HG02852 (cell line): ENCODE measurements around the gene MAN2A2.
"Not testable (repeated sequence)": the region's sequence is repeated elsewhere in the genome, so short reads cannot be mapped to it uniquely, and the experiment has no call there.

Experiments
- ATAC-seq: cut with Tn5 transposase; IDR thresholded peaks from one replicate; pipeline ENCODE4 v1.9.1; 2021; ENCODE audit warnings: mild to moderate bottlenecking, moderate library complexity; ENCODE audit not compliant: unreplicated experiment

The MAN2A2 gene

DNA sequence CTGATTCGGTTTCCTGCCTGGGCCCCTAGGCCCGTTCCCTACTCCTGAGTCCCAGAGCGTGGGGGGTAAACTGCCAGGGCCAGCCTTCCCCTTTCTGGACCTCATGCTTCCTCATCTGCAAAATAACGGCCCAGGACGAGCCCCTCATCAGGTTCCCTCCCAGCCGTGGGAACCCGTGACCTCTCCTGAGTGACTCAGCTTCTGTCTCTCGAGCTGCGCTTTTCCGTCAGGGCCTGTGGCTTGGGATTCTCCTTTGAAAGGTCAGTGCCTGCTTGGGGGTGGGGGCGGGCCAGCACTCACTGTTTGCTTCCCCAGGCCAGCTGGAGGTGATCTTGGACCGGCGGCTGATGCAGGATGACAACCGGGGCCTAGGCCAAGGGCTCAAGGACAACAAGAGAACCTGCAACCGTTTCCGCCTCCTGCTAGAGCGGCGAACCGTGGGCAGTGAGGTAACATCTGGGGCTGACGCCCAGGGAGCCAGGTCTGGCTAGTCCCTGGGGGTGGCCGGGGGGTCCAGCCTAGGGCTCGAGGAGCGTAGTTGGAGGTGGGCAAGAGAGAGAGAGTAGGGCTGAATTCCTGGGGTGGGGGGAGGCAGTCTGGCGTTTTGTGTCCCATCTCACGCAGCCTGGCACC is 12.8 kb downstream of the MAN2A2 start:
- ATAC-seq = no peak

DNA sequence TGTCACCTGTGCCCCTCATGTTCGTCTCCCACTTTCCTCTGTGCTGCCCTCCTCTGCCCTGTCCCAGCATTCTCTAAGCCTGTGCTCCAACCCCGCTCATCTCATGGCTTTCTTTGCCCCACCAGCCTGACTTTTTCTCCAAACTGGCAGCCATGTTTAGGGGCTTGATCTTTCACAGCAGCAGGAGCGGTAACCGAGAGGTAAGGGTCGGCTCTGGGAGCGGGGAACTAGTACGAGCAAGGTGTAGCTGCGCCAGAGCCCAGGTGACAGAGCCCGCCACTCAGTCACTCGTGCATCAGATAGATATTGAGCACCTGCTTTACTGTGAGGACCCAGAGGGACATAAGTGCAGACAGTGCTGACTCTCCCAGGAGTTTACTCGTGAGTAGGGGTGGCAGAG is 13.4 kb downstream of the MAN2A2 start:
- ATAC-seq = no peak

DNA sequence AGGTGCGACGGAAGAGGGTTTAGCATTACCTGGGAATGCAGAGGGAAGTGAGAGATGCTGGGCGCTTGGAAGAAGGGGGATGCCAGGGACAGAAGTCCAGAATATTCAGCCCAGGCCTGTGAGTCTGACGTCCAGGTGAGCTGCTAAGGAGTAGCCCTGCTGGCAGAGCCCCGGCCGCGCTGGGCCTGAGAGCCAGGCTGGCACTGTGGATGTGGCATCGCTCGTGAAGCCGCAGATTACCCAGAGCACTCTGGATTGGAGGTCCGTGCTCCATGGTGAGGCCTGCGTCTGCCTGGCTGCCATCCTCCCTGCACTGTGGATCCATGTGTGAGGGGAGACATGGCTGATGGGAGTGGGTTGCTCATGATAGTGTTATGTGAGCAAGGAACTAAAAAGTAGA is 14.5 kb downstream of the MAN2A2 start:
- no peak for ATAC-seq

DNA sequence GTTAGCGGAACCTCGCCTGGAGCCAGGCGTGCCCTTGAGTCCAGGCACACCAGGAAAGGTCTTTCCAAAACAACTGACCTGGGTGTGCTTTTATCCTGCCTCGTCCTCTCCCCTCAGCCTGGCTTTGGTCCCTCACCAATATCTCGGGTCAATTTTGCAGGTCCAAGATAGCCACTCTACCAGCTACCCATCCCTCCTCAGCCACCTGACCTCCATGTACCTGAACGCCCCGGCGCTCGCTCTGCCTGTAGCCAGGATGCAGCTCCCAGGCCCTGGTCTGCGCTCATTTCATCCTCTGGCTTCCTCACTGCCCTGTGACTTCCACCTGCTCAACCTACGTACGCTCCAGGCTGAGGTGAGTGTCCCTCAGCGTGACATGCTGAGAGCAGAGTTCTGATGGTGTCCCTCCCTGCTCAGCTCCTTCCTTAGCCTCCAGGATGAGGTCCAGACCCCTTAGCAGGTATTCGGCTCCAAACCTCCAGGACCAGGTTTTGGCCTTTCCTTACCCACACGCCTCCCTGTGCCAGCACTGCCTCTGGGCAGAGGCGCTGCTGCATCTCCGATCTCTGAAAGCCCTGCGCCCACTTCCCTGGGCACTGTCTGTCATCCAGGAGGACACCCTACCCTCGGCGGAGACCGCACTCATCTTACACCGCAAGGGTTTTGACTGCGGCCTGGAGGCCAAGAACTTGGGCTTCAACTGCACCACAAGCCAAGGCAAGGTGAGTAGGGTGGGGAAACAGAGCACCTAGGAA is 15.1 kb downstream of the MAN2A2 start:
- no peak for ATAC-seq

DNA sequence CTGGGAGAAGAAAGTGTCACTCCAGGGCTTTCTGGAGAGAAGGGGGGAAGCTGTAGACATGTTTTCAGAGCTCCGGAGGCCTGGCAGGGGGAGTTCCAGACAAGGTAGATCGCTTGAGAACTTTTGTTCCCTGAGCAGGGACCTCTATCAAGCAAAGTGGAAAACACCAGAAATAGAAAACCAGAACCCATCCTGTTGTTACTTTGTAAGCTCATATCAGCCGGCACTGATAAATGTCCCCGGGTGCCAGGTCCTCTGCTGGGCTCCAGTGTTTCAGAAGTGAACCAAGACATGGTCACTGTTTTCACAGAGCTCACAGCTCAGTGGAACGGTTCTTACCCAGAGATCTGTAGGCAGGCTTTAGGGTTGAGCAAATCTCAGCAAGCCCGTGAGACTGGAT is 15.7 kb downstream of the MAN2A2 start:
- ATAC-seq = no peak

DNA sequence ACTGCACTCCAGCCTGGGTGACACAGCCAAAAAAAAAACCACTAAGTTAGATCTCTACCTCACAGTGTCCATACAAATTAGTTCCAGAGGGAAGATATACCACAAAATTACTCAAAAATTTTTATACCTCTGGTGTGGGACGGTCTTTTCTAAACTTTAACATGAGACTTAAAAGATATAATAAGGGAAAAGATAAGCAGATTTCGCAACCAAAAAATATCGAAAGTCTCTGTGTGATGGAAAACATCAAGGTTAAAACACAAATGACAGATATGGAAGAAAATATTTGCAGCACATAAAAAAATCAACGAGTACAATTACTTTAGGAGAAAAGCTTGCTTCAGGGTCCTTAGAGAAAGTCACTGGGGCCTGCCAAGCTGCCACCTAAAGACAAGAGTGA is 18.8 kb downstream of the MAN2A2 start:
- ATAC-seq = no peak

DNA sequence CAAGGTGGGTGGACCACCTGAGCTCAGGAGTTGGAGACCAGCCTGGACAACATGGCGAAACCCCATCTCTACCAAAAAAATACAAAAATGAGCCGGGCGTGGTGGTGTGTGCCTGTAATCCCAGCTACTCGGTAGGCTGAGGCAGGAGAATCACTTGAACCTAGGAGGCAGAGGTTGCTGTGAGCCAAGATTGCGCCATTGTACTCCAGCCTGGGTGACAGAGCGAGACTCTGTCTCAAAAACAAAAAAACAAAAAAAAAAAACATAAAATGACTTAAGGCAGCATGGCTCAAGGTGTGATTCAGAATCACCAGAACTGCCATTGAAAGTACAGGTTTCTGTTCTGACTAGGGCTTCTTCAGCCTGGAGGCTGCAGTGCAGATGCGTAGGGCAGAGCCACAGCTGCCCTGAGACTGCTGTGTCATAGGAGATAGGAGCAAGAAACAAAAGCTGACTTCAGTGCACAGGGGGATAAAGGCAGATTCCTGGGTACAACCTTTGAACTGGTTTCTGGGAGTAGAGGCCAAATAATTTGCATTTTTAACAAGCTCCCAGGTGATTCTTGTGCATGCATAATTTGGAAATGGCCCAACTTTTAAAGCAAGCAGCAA is 19.7 kb downstream of the MAN2A2 start:
- ATAC-seq = peak; percentile 74

DNA sequence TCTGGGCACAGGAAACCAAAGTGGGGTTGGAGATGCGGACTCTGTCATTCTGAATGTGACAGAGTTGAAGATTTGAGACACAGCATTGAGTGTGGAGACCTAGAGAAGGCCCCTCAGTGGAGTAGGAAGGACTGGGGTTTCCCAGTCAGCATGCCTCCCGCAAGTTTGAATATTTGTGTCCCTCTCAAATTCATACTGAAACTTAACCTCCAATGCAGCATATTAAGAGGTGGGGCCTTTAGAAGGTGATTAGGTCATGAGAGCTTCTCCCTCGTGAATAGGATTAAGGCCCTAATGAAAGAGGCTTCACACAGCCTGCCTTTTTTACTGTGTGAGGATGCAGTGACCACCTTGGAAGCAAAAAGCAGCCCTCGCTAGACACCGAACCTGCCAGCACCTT is 21.3 kb downstream of the MAN2A2 start:
- ATAC-seq = peak; percentile 72

DNA sequence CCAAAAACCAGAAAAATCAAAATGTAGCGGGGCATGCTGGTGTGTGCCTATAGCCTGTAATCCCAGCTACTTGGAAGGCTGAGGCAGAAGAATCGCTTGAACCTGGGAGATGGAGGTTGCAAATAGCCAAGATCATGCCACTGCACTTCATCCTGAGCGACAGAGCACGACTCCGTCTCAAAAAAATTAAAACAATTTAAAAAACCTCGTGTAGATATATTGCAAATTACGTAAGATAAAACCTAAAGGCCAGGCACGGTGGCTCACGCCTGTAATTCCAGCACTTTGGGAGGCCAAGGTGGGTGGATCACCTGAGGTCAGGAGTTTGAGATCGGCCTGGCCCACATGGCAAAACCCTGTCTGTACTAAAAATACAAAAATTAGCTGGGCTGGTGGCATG is 23.7 kb downstream of the MAN2A2 start:
- ATAC-seq = not testable (repeated sequence)

DNA sequence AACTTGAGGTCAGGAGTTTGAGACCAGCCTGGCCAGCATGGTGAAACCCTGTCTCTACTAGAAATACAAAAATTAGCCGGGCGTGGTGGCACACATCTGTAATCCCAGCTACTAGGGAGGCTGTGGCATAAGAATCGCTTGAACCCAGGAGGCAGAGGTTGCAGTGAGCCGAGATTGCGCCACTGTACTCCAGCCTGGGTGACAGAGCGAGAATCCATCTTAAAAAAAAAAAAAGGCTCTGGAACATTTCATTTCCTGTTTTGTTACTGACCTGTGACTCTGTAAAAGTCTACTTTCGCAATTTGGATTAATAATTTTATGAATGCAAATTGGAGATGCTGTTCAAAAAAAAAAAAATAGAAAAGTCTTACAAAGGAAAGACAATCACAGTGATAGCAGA is 25.0 kb downstream of the MAN2A2 start:
- ATAC-seq = not testable (repeated sequence)

DNA sequence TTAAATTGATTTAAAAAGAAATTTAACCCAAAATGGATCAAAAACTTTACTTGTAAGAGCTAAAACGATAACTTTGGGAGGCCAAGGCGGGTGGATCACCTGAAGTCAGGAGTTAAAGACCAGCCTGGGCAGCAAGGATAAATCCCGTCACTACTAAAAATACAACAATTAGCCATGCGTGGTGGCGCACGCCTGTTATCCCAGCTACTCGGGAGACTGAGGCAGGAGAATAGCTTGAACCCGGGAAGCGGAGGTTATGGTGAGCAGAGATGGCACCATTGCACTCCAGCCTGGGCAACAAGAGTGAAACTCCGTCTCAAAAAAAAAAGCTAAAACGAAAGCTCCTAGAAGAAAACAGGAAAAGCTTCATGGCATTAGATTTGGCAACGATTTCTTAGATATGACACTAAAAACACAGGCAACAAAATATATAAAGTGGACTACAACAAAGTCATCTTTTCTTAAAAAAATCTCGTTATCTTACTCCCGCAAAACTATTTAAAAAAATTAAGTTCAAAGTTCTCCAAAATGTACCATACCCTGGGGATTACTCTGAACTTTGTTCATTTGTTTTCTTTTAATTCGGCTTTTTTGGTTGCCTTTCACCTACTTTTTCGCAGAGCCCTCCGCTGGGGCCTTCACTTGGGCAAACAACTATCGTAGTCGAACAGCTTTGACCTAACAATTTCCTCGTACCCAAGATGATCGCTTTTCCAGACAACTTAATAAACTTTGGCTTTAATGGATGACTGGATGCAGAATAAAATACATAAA is 26.3 kb downstream of the MAN2A2 start:
- no peak for ATAC-seq

DNA sequence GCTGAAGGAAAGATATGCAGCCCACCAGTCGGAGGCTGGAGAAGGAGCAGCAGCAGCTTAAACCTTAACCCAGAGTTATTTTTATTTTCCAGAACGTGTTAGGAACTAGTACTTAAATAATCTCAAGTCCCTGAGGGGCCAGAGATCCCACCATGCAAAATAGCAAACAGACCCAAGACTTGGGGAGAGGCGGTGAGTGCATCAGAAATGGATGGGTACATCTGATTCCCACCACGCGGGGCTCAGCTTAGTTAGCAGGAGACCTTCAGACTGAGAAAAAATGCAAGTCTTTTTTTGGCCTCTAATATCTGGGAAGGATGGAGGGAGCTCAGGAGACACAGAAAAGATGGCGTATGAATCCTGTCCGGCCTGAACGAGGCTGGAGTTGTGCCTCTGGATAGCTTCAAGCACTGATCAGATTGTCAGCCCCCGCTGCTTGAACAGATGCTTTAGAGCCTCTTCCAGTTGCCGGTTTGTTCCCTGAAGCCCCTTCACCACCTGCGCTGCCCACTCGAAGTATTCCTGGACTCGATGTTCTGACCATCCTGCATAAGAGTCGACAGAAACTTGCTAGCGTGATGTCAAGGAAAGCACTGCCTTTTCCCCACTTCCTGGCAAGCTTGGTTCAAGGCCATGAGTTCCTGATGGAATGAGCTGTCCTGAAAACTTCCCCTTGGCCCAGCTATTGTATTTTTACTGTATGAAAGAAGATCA is 27.9 kb downstream of the MAN2A2 start:
- no peak for ATAC-seq

DNA sequence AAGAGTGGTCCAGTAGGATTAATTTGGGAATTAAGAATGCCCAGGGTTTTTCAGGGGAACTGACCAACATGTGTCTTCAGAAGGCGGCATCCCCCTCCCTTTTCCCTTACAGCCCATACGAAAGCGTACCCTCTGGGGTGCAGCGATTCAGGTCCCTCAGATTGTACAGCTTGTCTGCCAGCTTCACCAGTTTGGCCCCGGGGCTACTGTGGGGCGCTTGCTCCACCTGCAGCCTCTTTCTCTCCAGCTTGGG is 28.4 kb downstream of the MAN2A2 start:
- ATAC-seq = no peak

DNA sequence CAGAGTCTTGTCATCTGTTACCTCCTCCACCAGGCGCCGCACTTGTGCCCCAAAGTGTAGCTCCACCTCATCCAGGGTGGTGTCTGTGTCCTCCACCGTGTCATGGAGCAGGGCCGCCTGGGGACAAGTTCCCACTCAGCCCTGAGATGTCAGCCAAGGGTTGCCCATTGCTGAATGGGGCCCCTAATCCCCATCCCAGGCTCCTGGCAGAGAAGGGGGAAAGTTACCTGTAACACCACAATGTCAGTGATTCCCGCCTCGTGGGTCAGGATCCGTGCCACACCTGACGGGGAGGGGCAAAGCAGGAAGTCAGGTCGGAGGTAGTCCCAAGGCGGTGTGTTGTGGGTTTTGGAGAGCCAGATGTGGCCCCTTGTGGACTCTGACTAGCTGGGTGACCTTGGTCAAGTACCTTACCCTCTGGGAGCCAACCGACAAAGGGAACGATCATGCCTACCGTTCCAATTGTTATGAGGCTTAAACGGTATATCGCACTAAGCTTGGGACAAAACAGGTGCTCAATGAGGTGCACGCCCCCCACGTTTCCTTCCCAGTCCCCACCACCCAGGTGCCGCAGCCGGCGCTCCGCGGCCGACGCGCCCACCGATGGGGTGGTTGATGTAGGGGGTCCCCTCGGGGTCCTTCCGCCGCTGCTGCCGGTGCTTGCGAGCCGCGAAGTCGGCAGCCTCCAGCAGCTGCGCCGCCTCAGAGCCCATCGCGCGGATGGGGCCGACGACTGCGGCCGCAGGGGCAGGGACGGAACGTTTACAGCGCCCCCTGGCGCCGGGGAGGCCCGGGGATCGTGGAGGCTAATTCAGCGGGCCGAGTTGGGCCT is 28.9 kb downstream of the MAN2A2 start, which contains the start of gene HDDC3:
HDDC3 (minus strand) TSS at position 722 of the 832 bp plus-strand sequence; CDS start at position 713, 9 bp downstream.
- ATAC-seq = peak; percentile 37

DNA sequence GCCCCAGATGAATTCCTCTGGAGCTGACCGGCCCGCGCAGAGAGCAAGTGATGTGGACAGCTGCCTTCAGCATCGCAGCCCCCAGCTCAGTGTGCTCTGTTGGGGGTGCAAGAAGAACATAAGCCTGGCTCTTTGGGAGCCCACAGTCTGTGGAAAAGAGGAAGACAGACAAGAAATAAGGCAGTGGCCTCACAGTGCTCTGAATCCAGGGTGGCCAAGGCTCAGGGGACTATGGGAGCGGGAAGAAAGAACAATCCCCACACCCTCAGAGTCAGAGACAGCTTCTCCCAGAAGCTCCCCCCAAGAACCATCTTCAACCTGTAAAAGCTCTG is 29.5 kb downstream of the MAN2A2 start:
- ATAC-seq = no peak

DNA sequence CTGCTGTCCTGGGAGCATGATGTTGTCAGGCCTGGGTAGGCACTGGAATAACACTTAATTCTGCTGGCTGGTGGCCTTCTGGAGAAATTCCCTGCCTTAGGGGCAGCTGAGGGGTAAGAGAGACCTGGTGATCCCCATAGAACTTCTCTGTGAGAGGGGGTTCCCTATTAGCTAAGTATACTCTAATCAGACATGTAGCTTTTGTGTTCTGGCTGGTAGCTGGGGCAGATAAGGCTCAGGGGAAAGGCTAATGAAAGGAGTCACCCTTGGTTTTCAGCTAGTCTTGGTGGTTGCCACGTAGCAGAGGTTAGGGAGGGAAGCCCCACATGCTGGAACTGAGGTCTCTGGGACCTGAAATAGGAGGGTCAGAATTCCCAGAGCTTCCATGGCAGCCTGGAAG is 30.2 kb downstream of the MAN2A2 start:
- no peak for ATAC-seq

DNA sequence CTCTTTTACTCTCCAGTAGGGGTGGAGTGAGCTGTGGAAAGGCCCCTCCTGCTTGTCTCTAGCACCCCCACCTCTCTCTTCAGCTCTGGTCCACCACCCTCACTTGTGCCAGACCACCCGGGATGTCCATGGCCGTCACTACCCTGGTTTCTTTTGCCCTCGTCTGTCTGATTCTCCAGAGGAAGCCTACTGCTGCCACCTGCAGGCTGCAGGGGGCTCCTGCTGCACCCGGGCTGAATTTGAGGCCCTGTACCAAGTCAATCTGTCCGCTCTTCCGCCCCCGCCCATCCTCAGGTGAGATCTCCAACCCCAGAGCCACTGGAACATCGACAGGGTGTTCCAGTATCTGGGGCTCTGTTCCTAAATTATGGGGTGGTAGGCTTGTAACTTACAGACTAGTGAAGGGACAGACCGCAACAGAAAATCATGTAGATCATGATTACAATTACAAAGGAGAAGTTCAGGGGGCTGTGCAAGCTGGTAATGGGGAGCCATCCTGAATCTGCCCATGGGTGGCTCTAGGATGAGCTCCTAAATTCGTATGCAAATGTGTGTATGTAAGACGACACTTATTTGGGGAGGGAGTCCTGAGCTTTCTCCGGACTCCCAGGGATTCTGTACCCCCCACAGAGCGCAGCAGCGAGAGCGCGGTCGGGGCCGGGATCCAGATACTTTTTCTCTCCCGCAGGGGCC is 31.3 kb downstream of the MAN2A2 start:
- peak; percentile 30 for ATAC-seq

DNA sequence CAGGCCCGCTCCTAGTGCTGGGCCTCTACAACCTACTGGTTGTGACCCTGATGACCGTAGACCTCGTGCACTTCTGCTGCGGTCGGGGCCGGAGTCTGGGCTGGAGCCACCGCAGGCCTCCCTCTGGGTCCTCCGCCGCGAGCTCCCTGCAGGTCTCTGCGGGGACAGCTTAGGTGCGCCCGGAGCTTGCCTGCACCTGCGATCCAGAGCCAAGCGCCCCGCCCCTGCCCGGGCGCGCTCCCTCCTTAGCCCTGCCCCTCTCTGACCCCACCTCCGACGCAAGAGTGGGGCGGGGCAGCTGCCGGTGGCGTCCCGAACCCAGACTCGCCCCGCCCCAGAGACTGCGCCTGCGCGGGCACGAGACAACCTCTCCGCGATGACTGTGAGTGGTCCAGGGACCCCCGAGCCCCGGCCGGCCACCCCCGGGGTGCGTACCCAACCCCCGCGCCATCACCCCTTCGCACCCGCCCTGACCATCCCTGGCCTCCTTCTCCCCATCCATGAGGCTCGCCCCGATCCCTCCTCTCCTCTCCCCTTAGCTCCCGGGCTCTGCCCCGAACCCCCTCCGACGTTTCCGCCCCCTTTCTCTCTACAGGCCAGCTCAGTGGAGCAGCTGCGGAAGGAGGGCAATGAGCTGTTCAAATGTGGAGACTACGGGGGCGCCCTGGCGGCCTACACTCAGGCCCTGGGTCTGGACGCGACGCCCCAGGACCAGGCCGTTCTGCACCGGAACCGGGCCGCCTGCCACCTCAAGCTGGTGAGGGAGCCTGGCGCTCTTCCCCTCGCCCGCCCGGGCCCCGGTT is 32.0 kb downstream of the MAN2A2 start, which contains the start of gene UNC45A:
UNC45A (plus strand) TSS at position 337 of the 803 bp plus-strand sequence; CDS start at position 377, 40 bp downstream.
- ATAC-seq = peak; percentile 64

DNA sequence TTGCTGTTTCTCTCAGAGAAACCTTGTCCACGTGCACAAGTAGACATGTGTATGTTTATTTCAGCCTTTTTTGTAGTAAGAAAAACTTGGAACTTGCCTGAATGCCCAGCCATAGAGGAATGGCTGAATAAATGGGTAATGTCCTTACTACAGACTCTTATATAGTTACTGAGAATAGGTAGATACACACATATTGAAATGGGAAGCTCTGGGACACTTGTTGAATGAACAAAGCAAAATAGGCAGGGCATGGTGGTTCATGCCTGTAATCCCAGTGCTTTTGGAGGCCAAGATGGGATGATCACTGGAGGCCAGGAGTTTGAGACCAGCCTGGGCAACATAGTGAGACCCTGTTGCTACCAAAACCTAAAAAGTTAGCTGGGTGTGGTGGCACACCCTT is 33.7 kb downstream of the MAN2A2 start:
- no peak for ATAC-seq
